Prostate gland (tissue), 2 donors: Measurements from ENCODE around the gene ZSWIM6.

Source experiments
- CTCF ChIP-seq, 4 experiments: fragments of 200-600 bp in 2 of 4; fragments of 450-650 bp in 2 of 4; sonication (generic) in 2 of 4; IDR thresholded peaks; 1 replicate in 3 of 4; 2 replicates in 1 of 4; pipeline ENCODE4 v1.5.1; 2016 to 2019; ENCODE audit warnings: antibody characterized with exemption in 4 of 4, mild to moderate bottlenecking in 2 of 4, moderate library complexity in 2 of 4
- POLR2A ChIP-seq: fragments of 450-650 bp; IDR thresholded peaks from one replicate; pipeline ENCODE4 v1.6.1; 2016; ENCODE audit warnings: antibody characterized with exemption, mild to moderate bottlenecking
- POLR2AphosphoS5 ChIP-seq: sonication (generic); formaldehyde crosslinking; IDR thresholded peaks from one replicate; pipeline ENCODE4 v1.6.1; 2017; ENCODE audit warnings: antibody characterized with exemption

DNA sequence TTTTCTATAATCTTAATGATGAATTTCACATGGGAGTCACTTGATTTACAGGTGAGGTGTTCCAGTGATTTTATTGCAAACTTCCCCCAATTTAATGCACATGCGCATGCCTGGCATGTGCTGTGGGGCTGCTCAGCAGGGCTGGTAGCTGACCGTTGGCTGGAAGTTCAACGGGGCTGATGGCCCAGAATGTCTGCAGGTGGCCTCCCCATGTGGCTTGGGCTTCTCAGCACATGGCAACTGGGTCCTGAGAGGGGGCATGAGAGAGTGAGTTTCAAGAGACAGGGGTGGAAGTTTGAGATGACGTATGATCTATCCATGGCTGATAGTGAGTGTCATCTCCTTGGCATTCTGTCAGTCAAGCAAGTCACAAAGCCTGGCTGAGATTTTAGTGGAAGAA lies 259.8 kb downstream of the ZSWIM6 start:
- TF ChIP-seq CTCF (IDR thresholded peaks at IDR 0.05) (no peak), POLR2A (no peak), POLR2AphosphoS5 (no peak)
